Astrocyte (in vitro differentiated cells and primary cell): Measurements from ENCODE around the gene LRP1B. TPM values are rescaled to one million over a fixed set of nuclear protein-coding genes. Genes with fewer than 3 reads are reported as not detected.

Source experiments
- DNase-seq: peaks from one replicate; pipeline ENCODE4 v3.0.0-alpha.2; 2010; ENCODE audit warnings: low read depth
- FAIRE-seq: peaks from 2 replicates; lab custom pipeline; 2011; peaks lifted over from hg19 to GRCh38; lab: Jason Lieb, UNC
- H2AFZ ChIP-seq: 2 replicates; pipeline ENCODE4 v1.6.0; 2012; ENCODE audit warnings: low read depth, low read length, inconsistent platforms
- H3K27ac ChIP-seq: 2 replicates; pipeline ENCODE4 v1.5.1; 2011; ENCODE audit warnings: low read depth, low read length, inconsistent platforms
- H3K27me3 ChIP-seq: 2 replicates; pipeline ENCODE4 v1.6.0; 2011; ENCODE audit warnings: low read length, inconsistent platforms; ENCODE audit not compliant: insufficient read depth
- H3K36me3 ChIP-seq: 2 replicates; pipeline ENCODE4 v1.5.1; 2011; ENCODE audit warnings: low read length, inconsistent platforms; ENCODE audit not compliant: insufficient read depth
- H3K4me1 ChIP-seq: 2 replicates; pipeline ENCODE4 v1.5.1; 2011; ENCODE audit warnings: low read length, inconsistent platforms; ENCODE audit not compliant: insufficient read depth
- H3K4me2 ChIP-seq: 2 replicates; pipeline ENCODE4 v1.6.0; 2012; ENCODE audit warnings: low read length, inconsistent platforms
- H3K4me3 ChIP-seq: 2 replicates; pipeline ENCODE4 v1.5.1; 2011; ENCODE audit warnings: low read depth, mild to moderate bottlenecking, low read length, inconsistent platforms; ENCODE audit not compliant: insufficient read depth
- H3K79me2 ChIP-seq: 2 replicates; pipeline ENCODE4 v1.6.0; 2012; ENCODE audit warnings: mild to moderate bottlenecking, low read length, inconsistent platforms; ENCODE audit not compliant: insufficient read depth
- H3K9ac ChIP-seq: 2 replicates; pipeline ENCODE4 v1.6.0; 2012; ENCODE audit warnings: mild to moderate bottlenecking, low read length, inconsistent platforms
- H3K9me3 ChIP-seq: 2 replicates; pipeline ENCODE4 v1.5.1; 2012; ENCODE audit warnings: low read depth, mild to moderate bottlenecking, low read length, inconsistent platforms; ENCODE audit not compliant: insufficient read depth
- H4K20me1 ChIP-seq: 2 replicates; pipeline ENCODE4 v1.6.0; 2012; ENCODE audit warnings: low read length, inconsistent platforms; ENCODE audit not compliant: insufficient read depth
- H3K27ac Mint-ChIP-seq: one replicate; pipeline ENCODE4 v1.8.0; 2021; ENCODE audit warnings: mild to moderate bottlenecking, mixed read lengths; ENCODE audit not compliant: unreplicated experiment
- H3K27me3 Mint-ChIP-seq: one replicate; pipeline ENCODE4 v1.8.0; 2021; ENCODE audit warnings: low read depth, mixed read lengths; ENCODE audit not compliant: unreplicated experiment
- H3K36me3 Mint-ChIP-seq: one replicate; pipeline ENCODE4 v1.8.0; 2021; ENCODE audit warnings: low read depth, mixed read lengths; ENCODE audit not compliant: unreplicated experiment
- H3K4me1 Mint-ChIP-seq: one replicate; pipeline ENCODE4 v1.8.0; 2021; ENCODE audit warnings: low read depth, mixed read lengths; ENCODE audit not compliant: unreplicated experiment
- H3K4me3 Mint-ChIP-seq: one replicate; pipeline ENCODE4 v1.8.0; 2021; ENCODE audit warnings: mild to moderate bottlenecking, moderate library complexity, mixed read lengths; ENCODE audit not compliant: unreplicated experiment
- H3K9me3 Mint-ChIP-seq: one replicate; pipeline ENCODE4 v1.8.0; 2021; ENCODE audit warnings: mild to moderate bottlenecking, mixed read lengths; ENCODE audit not compliant: unreplicated experiment
- EZH2 ChIP-seq: IDR thresholded peaks from 2 replicates; pipeline ENCODE4 v1.6.1; 2012; ENCODE audit warnings: mild to moderate bottlenecking, low read length, inconsistent platforms; ENCODE audit not compliant: insufficient read depth
- total RNA-seq: library from RNA; stranded (reverse); gene quantifications from 2 replicates; pipeline ENCODE4 v1.2.1, GENCODE V29; 2021
- TF ChIP-seq, protein P1 (sequence below): IDR thresholded peaks from 2 replicates; pipeline ENCODE4 v1.5.1; 2011; ENCODE audit warnings: low read depth, mild to moderate bottlenecking, inconsistent platforms, low read length, moderate library complexity; ENCODE audit not compliant: insufficient read depth

The LRP1B gene
- total RNA-seq, 1 donor from 2014 or later = 1.5 TPM

DNA sequence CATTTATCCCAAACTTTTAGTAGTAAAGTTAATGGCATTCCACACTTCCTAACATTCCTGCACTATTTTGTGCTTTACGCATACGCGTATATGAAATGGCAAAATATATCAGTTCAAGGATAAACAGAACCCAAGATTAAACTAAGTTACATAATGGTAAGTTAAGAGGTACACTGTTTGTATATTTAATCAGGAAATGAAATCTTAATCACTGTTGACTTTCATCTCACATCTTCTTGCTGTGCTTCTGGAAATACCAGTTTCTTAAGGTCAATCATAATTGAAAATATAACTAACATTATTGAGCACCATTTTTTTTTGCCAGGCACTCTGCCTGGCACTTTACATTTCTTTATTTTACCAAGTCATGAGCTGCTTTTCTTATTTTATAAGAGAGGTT lies 565.2 kb downstream of the LRP1B start:
- FAIRE-seq (no peak), DNase-seq (no peak)
- H3K27me3 ChIP-seq = no peaks in the 10 kb centered on the region
- Mint-ChIP-seq H3K4me3 (no peak overlapping the region), H3K27ac (no peak overlapping the region), H3K9me3 (no peaks in the 10 kb centered on the region), H3K36me3 (no peaks in the 10 kb centered on the region), H3K27me3 (no peaks in the 10 kb centered on the region), H3K4me1 (peaks cover 1% of the 10 kb centered on the region)
- H3K9ac ChIP-seq = no peak overlapping the region
- TF ChIP-seq, protein P1, sequence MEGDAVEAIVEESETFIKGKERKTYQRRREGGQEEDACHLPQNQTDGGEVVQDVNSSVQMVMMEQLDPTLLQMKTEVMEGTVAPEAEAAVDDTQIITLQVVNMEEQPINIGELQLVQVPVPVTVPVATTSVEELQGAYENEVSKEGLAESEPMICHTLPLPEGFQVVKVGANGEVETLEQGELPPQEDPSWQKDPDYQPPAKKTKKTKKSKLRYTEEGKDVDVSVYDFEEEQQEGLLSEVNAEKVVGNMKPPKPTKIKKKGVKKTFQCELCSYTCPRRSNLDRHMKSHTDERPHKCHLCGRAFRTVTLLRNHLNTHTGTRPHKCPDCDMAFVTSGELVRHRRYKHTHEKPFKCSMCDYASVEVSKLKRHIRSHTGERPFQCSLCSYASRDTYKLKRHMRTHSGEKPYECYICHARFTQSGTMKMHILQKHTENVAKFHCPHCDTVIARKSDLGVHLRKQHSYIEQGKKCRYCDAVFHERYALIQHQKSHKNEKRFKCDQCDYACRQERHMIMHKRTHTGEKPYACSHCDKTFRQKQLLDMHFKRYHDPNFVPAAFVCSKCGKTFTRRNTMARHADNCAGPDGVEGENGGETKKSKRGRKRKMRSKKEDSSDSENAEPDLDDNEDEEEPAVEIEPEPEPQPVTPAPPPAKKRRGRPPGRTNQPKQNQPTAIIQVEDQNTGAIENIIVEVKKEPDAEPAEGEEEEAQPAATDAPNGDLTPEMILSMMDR = no peak
- TF ChIP-seq EZH2 = no peak
- H3K9me3 ChIP-seq = no peaks in the 10 kb centered on the region
- no peaks in the 10 kb centered on the region for H3K4me1 ChIP-seq
- H4K20me1 ChIP-seq = no peaks in the 10 kb centered on the region
- H3K36me3 ChIP-seq = no peaks in the 10 kb centered on the region
- no peak overlapping the region for H3K4me2 ChIP-seq
- no peak overlapping the region for H2AFZ ChIP-seq
- no peak overlapping the region for H3K4me3 ChIP-seq
- no peaks in the 10 kb centered on the region for H3K79me2 ChIP-seq
- no peak overlapping the region for H3K27ac ChIP-seq

DNA sequence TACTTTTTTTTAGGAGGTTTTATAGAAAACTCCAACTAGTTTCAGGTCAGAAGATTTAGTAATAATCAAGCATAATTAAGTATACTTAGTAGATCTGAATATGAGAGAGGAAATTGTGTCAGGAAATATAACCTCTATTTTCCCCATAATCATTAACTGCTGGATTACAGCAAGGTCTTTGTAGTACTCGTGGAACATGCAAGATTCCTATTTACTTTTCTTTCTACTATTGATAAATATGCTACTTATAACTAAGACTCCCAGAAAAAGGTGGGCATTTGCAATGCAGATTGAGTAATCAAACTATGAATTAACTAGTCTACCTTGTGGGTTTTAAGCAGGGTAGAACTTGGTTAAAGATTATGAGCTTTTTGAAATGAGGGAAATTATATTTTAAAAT lies 570.1 kb downstream of the LRP1B start:
- no peak overlapping the region for H3K4me3 Mint-ChIP-seq
- no peaks in the 10 kb centered on the region for H3K27me3 Mint-ChIP-seq
- no peak for FAIRE-seq
- H3K36me3 Mint-ChIP-seq = no peaks in the 10 kb centered on the region
- peaks cover 14% of the 10 kb centered on the region for H3K4me1 ChIP-seq
- H3K4me1 Mint-ChIP-seq = peaks cover 3% of the 10 kb centered on the region
- H3K27ac Mint-ChIP-seq = no peak overlapping the region
- TF ChIP-seq, protein P1 = no peak
- no peak for TF ChIP-seq EZH2
- H3K36me3 ChIP-seq = no peaks in the 10 kb centered on the region
- no peaks in the 10 kb centered on the region for H3K27me3 ChIP-seq
- no peak overlapping the region for H3K4me3 ChIP-seq
- H3K79me2 ChIP-seq = no peaks in the 10 kb centered on the region
- H3K27ac ChIP-seq = no peak overlapping the region
- H3K9me3 ChIP-seq = no peaks in the 10 kb centered on the region
- H3K9ac ChIP-seq = no peak overlapping the region
- no peak overlapping the region for H3K4me2 ChIP-seq
- H3K9me3 Mint-ChIP-seq = no peaks in the 10 kb centered on the region
- DNase-seq = no peak
- H2AFZ ChIP-seq = no peak overlapping the region
- no peaks in the 10 kb centered on the region for H4K20me1 ChIP-seq

DNA sequence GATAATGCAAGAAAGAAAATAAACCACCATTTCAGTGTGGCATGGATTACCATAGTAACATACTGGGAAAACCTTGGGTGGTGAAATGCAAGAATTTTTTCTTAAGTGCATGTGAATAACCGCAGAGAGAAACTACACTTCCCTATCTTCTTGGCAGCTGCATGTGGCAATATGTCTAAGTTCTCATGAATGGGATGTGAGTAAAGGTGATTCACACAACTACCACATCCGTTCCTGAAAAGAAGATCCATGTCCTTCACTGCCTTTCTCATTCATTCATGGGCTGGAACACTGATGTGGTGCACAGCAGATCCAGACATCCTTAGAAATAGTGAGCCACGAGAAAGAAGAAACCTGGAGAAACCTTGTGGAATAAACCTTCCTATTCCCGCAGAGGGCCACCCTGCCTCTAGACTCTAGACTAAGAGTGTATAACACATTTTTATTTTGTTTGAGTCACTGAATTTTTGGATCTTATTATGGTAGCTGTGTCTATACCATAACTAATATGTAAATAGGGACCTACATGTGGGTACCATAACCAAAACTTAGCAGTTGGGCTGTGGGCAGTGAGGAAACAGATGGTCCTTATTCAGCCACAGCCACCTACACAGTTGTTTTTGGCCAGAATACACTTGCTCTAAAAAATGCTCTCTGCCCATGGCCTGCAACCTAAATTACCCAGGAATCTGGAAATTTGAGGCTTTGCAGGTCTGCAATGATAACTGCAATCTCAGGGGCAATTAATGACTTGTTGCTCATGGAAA lies 573.3 kb downstream of the LRP1B start:
- Histone ChIP-seq H3K27me3 (no peaks in the 10 kb centered on the region), H3K4me2 (peak overlapping the region; percentile 57), H3K79me2 (no peaks in the 10 kb centered on the region), H4K20me1 (no peaks in the 10 kb centered on the region), H2AFZ (no peak overlapping the region), H3K9me3 (no peaks in the 10 kb centered on the region), H3K27ac (peak overlapping the region; percentile 61), H3K36me3 (no peaks in the 10 kb centered on the region), H3K4me3 (no peak overlapping the region), H3K4me1 (peaks cover 14% of the 10 kb centered on the region), H3K9ac (no peak overlapping the region)
- Mint-ChIP-seq H3K4me3 (no peak overlapping the region), H3K27ac (no peak overlapping the region), H3K4me1 (peaks cover 3% of the 10 kb centered on the region), H3K27me3 (no peaks in the 10 kb centered on the region), H3K36me3 (no peaks in the 10 kb centered on the region), H3K9me3 (no peaks in the 10 kb centered on the region)
- DNase-seq (peak; percentile 99), FAIRE-seq (no peak)
- TF ChIP-seq, protein P1 = no peak
- no peak for TF ChIP-seq EZH2
